ENCODE measurements around the gene CALML5. TPM values are rescaled to one million over a fixed set of nuclear protein-coding genes. Genes with fewer than 3 reads are reported as not detected.
A peak's percentile ranks its signal among the peaks of the same experiment; 100 is the strongest.

Gene CALML5, protein sequence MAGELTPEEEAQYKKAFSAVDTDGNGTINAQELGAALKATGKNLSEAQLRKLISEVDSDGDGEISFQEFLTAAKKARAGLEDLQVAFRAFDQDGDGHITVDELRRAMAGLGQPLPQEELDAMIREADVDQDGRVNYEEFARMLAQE
- total RNA-seq (2022) (not detected in 2 replicates), Bru-seq, nascent RNA (not detected), BruChase-seq, experiment 1, labeled RNA remaining after a 6-hour chase (not detected), BruChase-seq, experiment 2, labeled RNA remaining after a 2-hour chase (not detected)
- long read RNA-seq, result 0 reads

DNA sequence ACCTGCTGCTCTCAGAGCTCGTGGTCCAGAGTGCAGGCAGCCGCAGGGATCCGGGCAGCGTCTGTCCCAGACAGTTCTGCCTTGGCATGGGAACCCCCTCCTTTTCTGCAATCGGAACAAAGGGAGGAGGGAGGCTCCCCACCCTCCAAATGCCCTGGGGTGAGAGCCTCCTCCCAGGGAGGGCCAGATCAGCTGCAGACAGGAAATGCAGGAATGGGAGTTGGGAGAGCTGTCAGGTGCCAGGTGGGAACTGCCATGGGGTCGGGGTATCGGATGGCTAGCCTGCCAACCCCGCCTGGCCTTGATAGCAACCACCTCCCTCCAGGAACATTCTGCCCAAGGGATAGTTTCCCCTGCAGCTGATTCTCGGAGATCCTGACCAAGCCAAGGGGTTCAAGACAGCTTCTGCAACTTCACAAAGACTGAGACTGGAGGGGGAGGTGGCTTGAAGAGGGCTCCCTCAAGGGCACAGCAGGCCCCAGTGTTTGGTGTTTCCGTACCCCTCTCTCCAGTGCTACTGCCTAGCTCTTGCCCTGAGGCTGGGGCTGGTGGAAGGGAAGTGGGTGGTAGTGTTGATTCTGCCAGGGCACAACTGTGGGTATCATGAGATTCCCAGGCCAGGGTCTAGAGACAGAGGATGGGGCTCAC, at the start of gene CALML5:
Gene CALML5 (minus strand): TSS at position 78 of the 648 bp plus-strand sequence. CDS start 132 bp downstream, outside the sequence.
- H3K4me3 Mint-ChIP-seq (ENCODE audit: unreplicated experiment), result no peak within 1 kb of the TSS
- TF ChIP-seq, protein P1, sequence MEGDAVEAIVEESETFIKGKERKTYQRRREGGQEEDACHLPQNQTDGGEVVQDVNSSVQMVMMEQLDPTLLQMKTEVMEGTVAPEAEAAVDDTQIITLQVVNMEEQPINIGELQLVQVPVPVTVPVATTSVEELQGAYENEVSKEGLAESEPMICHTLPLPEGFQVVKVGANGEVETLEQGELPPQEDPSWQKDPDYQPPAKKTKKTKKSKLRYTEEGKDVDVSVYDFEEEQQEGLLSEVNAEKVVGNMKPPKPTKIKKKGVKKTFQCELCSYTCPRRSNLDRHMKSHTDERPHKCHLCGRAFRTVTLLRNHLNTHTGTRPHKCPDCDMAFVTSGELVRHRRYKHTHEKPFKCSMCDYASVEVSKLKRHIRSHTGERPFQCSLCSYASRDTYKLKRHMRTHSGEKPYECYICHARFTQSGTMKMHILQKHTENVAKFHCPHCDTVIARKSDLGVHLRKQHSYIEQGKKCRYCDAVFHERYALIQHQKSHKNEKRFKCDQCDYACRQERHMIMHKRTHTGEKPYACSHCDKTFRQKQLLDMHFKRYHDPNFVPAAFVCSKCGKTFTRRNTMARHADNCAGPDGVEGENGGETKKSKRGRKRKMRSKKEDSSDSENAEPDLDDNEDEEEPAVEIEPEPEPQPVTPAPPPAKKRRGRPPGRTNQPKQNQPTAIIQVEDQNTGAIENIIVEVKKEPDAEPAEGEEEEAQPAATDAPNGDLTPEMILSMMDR (IDR thresholded peaks at IDR 0.05; ENCODE audit: unreplicated experiment), result no peak
- no peak for DNase-seq (ENCODE audit: unreplicated experiment)
- no peaks in the 10 kb centered on the region for H3K36me3 Mint-ChIP-seq (ENCODE audit: insufficient read depth, unreplicated experiment)
- ChIA-PET CTCF (interaction anchor here (0.8 to 1.6 kb wide), 2 partner anchors 11 to 39 kb away, joined by 6 read pairs; no protein-coding TSS in a partner anchor), POLR2A (interaction anchor here (1.2 kb wide), 1 partner anchor 123 kb away, joined by 3 read pairs; no protein-coding TSS in a partner anchor)
- H3K27me3 Mint-ChIP-seq (ENCODE audit: insufficient read depth, unreplicated experiment), result no peaks in the 10 kb centered on the region
- no TSS peak for BruUV-seq (replicated peaks)
- no peaks in the 10 kb centered on the region for H3K9me3 Mint-ChIP-seq (ENCODE audit: unreplicated experiment)
- H3K4me1 Mint-ChIP-seq (ENCODE audit: insufficient read depth, unreplicated experiment), result no peaks in the 10 kb centered on the region
- H3K27ac Mint-ChIP-seq (ENCODE audit: low read depth, unreplicated experiment), result no peak within 1 kb of the TSS
- intact Hi-C loops (cut with micrococcal nuclease), result no loop called here

- POLR2A ChIA-PET, result interaction anchor here (0.6 to 7.4 kb wide), 28 partner anchors 9 to 458 kb away, joined by 3 to 88 read pairs (median 6); partner anchors contain the start of gene CALML3
- CTCF ChIA-PET, result interaction anchor here (0.7 to 2.3 kb wide), 10 partner anchors 10 to 114 kb away, joined by 3 to 11 read pairs (median 3); no protein-coding TSS in a partner anchor
- peak; percentile 50 for DNase-seq (ENCODE audit: unreplicated experiment)
- H3K36me3 Mint-ChIP-seq (ENCODE audit: insufficient read depth, unreplicated experiment), result peaks cover 12% of the 10 kb centered on the region
- no peaks in the 10 kb centered on the region for H3K9me3 Mint-ChIP-seq (ENCODE audit: unreplicated experiment)
- TSS peak; percentile 51 for BruUV-seq (replicated peaks)
- intact Hi-C loops (cut with micrococcal nuclease), result loop anchor here (2.0 to 5.0 kb wide), 4 partner anchors 17 to 101 kb away; no protein-coding TSS in a partner anchor
- no peaks in the 10 kb centered on the region for H3K27me3 Mint-ChIP-seq (ENCODE audit: insufficient read depth, unreplicated experiment)
- TF ChIP-seq, protein P1 (IDR thresholded peaks at IDR 0.05; ENCODE audit: unreplicated experiment), result no peak
- H3K4me1 Mint-ChIP-seq (ENCODE audit: insufficient read depth, unreplicated experiment), result peaks cover 36% of the 10 kb centered on the region
- H3K4me3 Mint-ChIP-seq (ENCODE audit: unreplicated experiment), result no peak overlapping the region
- no peak overlapping the region for H3K27ac Mint-ChIP-seq (ENCODE audit: low read depth, unreplicated experiment)
These were observed 48.7 kb upstream of the CALML5 start for GRCh38 chr10:5547931-5548660.

GRCh38 chr10:5547681-5547930, 48.2 kb upstream of the CALML5 start:
- H3K27me3 Mint-ChIP-seq (ENCODE audit: insufficient read depth, unreplicated experiment), result no peaks in the 10 kb centered on the region
- TF ChIP-seq, protein P1 (IDR thresholded peaks at IDR 0.05; ENCODE audit: unreplicated experiment), result no peak
- intact Hi-C loops (cut with micrococcal nuclease), result loop anchor here (2.0 to 5.0 kb wide), 4 partner anchors 17 to 100 kb away; no protein-coding TSS in a partner anchor
- no peak overlapping the region for H3K4me3 Mint-ChIP-seq (ENCODE audit: unreplicated experiment)
- peaks cover 12% of the 10 kb centered on the region for H3K36me3 Mint-ChIP-seq (ENCODE audit: insufficient read depth, unreplicated experiment)
- DNase-seq (ENCODE audit: unreplicated experiment), result no peak
- H3K27ac Mint-ChIP-seq (ENCODE audit: low read depth, unreplicated experiment), result no peak overlapping the region
- BruUV-seq (replicated peaks), result no TSS peak
- ChIA-PET CTCF (interaction anchor here (0.7 to 2.7 kb wide), 7 partner anchors 10 to 113 kb away, joined by 3 to 21 read pairs (median 3); no protein-coding TSS in a partner anchor), POLR2A (interaction anchor here (1.0 to 7.4 kb wide), 16 partner anchors 8 to 100 kb away, joined by 3 to 88 read pairs (median 30); partner anchors contain the start of gene CALML3)
- H3K9me3 Mint-ChIP-seq (ENCODE audit: unreplicated experiment), result no peaks in the 10 kb centered on the region
- H3K4me1 Mint-ChIP-seq (ENCODE audit: insufficient read depth, unreplicated experiment), result peaks cover 31% of the 10 kb centered on the region

Data from MCF 10A (cell line).